Esophagus squamous epithelium (tissue), 5 donors: ENCODE measurements around the gene HAUS7. TPM values are rescaled to one million over a fixed set of nuclear protein-coding genes. Genes with fewer than 3 reads are reported as not detected.

Experiments used
- DNase-seq: peaks from one replicate; lab custom pipeline; 2025; lab: John Stamatoyannopoulos, UW
- H3K27ac ChIP-seq, 4 donors: fragments of 200-600 bp; sonication (generic); one replicate each; pipeline ENCODE4 v1.5.1; 2016 to 2019; ENCODE audit warnings: mild to moderate bottlenecking in 1 of 4
- H3K27me3 ChIP-seq, 4 donors: fragments of 200-600 bp; sonication (generic); 1 replicate in 3 of 4; 2 replicates in 1 of 4; pipeline versions ENCODE4 v1.5.1 to v1.6.0; 2017 to 2021; ENCODE audit warnings: antibody characterized with exemption in 1 of 4
- H3K36me3 ChIP-seq, 3 donors: fragments of 200-600 bp; sonication (generic); one replicate each; pipeline ENCODE4 v1.5.1; 2016 to 2019
- H3K4me1 ChIP-seq, 3 donors: fragments of 200-600 bp; sonication (generic); one replicate each; pipeline ENCODE4 v1.5.1; 2017 to 2019
- H3K4me3 ChIP-seq, 4 donors: fragments of 200-600 bp; sonication (generic); 1 replicate in 3 of 4; 2 replicates in 1 of 4; pipeline ENCODE4 v1.5.1; 2016 to 2019; ENCODE audit warnings: mild to moderate bottlenecking in 2 of 4, moderate library complexity in 1 of 4
- H3K9me3 ChIP-seq, 3 donors: fragments of 200-600 bp; sonication (generic); one replicate each; pipeline ENCODE4 v1.5.1; 2016 to 2019
- POLR2A ChIP-seq, 4 donors: fragments of 450-650 bp; IDR thresholded peaks; one replicate each; pipeline ENCODE4 v1.6.1; 2017; ENCODE audit warnings: antibody characterized with exemption in 4 of 4, mild to moderate bottlenecking in 4 of 4, moderate library complexity in 3 of 4
- WGBS, 2 donors: methylation state at CpG; one replicate each; pipeline ENCODE4 v1.1.5; 2018; 5-methylcytosine and 5-hydroxymethylcytosine counted together
- intact Hi-C: fragments of 100-400 bp; cut with DNase I; formaldehyde crosslinking; loops from one replicate; pipeline ENCODE4 v1.15.0; 2022
- total RNA-seq, 4 donors: library from RNA; depleted of rRNA; stranded (reverse); fragments of >200 nt; gene quantifications; one replicate each; pipeline ENCODE4 v1.1.0, GENCODE V29; 2016
- TF ChIP-seq, protein P1 (sequence below), 6 experiments: fragments of 450-650 bp in 4 of 6; fragments of 200-600 bp in 2 of 6; sonication (generic) in 2 of 6; IDR thresholded peaks; one replicate each; pipeline ENCODE4 v1.5.1; 2016 to 2019; ENCODE audit warnings: antibody characterized with exemption in 6 of 6, mild to moderate bottlenecking in 4 of 6, moderate library complexity in 4 of 6
- donor health status: DM: yes; HTN: yes; CAD: no.

The HAUS7 gene
- total RNA-seq, 4 donors from 2014 or later: 8.8 to 21.0 (median 12.1) TPM

GRCh38 chrX:153449368-153450113 is 20.8 kb downstream of the HAUS7 start:
- WGBS, 2 donors: 73 to 82% methylated on average over 4 to 12 of the region's 15 CpGs
- Histone ChIP-seq H3K27ac (no peak overlapping the region), H3K27me3 (no peaks in the 10 kb centered on the region), H3K36me3 (peaks cover 0 to 35% (median 0%) of the 10 kb centered on the region in 3 donors), H3K4me1 (no peaks in the 10 kb centered on the region), H3K4me3 (no peak overlapping the region), H3K9me3 (no peaks in the 10 kb centered on the region)
- no peak for DNase-seq
- TF ChIP-seq POLR2A (IDR thresholded peaks at IDR 0.05): no peak
- TF ChIP-seq, protein P1, sequence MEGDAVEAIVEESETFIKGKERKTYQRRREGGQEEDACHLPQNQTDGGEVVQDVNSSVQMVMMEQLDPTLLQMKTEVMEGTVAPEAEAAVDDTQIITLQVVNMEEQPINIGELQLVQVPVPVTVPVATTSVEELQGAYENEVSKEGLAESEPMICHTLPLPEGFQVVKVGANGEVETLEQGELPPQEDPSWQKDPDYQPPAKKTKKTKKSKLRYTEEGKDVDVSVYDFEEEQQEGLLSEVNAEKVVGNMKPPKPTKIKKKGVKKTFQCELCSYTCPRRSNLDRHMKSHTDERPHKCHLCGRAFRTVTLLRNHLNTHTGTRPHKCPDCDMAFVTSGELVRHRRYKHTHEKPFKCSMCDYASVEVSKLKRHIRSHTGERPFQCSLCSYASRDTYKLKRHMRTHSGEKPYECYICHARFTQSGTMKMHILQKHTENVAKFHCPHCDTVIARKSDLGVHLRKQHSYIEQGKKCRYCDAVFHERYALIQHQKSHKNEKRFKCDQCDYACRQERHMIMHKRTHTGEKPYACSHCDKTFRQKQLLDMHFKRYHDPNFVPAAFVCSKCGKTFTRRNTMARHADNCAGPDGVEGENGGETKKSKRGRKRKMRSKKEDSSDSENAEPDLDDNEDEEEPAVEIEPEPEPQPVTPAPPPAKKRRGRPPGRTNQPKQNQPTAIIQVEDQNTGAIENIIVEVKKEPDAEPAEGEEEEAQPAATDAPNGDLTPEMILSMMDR (IDR thresholded peaks at IDR 0.05): no peak
- intact Hi-C loops: no loop called here

- Histone ChIP-seq H3K27ac (no peak overlapping the region), H3K4me3 (no peak overlapping the region), H3K9me3 (no peaks in the 10 kb centered on the region), H3K27me3 (no peaks in the 10 kb centered on the region), H3K4me1 (no peaks in the 10 kb centered on the region), H3K36me3 (peaks cover 0 to 28% (median 0%) of the 10 kb centered on the region in 3 donors)
- DNase-seq: no peak
- no peak for TF ChIP-seq POLR2A (IDR thresholded peaks at IDR 0.05)
- TF ChIP-seq, protein P1 (IDR thresholded peaks at IDR 0.05): no peak
- intact Hi-C loops: no loop called here
- WGBS, 2 donors: 87 to 96% methylated on average over 3 to 12 of the region's 21 CpGs
These were observed 21.6 kb downstream of the HAUS7 start for GRCh38 chrX:153448556-153449367.

- Histone ChIP-seq H3K4me3 (no peak overlapping the region), H3K27ac (no peak overlapping the region), H3K4me1 (no peaks in the 10 kb centered on the region), H3K36me3 (peaks cover 0 to 26% (median 0%) of the 10 kb centered on the region in 3 donors), H3K9me3 (no peaks in the 10 kb centered on the region), H3K27me3 (no peaks in the 10 kb centered on the region)
- TF ChIP-seq, protein P1 (IDR thresholded peaks at IDR 0.05): no peak
- no peak for TF ChIP-seq POLR2A (IDR thresholded peaks at IDR 0.05)
- intact Hi-C loops: no loop called here
- 85 to 92% methylated on average over 4 to 8 of the region's 8 CpGs for WGBS, 2 donors
- DNase-seq: no peak
These were observed 22.8 kb downstream of the HAUS7 start for GRCh38 chrX:153447581-153447960.

DNA sequence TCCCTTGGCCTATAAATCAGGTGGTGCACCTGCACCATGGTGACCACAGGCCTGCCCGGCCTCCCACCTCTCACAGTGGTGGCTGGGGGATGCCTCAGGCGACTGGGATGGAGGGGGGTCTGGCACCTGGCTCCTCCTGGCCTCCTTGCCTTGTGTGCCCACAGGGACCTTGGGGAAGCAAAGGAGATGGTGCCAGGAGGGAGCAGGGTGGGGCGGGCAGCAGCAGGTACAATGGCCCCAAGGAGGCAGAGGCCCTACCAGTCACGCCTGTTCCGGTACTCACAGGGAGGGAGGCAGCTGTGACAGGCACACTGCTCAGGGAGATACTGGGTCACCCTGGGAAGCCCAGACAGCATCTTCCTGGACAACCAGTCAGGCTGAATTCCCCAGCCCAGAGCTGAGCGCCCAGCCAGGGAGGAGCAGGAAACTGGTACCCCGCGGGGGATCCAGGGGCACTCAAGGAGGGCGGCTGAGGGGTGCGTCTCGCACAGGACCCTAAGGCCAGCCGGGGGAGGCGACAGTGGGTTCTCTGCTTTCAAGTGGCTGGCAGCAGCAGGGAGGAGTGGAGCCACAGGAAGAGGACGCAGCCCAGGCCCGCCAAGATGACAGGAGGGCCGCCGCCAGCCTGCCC is 23.3 kb downstream of the HAUS7 start:
- no peak overlapping the region for H3K4me3 ChIP-seq
- H3K27ac ChIP-seq: no peak overlapping the region
- H3K9me3 ChIP-seq: no peaks in the 10 kb centered on the region
- no peaks in the 10 kb centered on the region for H3K27me3 ChIP-seq
- no peak for TF ChIP-seq POLR2A (IDR thresholded peaks at IDR 0.05)
- TF ChIP-seq, protein P1 (IDR thresholded peaks at IDR 0.05): no peak
- peaks cover 0 to 26% (median 0%) of the 10 kb centered on the region in 3 donors for H3K36me3 ChIP-seq
- H3K4me1 ChIP-seq: peaks cover 0 to 2% (median 0%) of the 10 kb centered on the region in 3 donors
- 95 to 96% methylated on average over 5 to 11 of the region's 17 CpGs for WGBS, 2 donors
- intact Hi-C loops: no loop called here
- no peak for DNase-seq
